NB4 (cell line): Measurements from ENCODE around the gene ADAM12.

Source experiments
- DNase-seq: peaks from one replicate; pipeline ENCODE4 v3.0.0; 2010; ENCODE audit warnings: low read depth
- H3K4me3 ChIP-seq: one replicate; pipeline ENCODE4 v1.5.1; 2011; ENCODE audit warnings: mild to moderate bottlenecking, low read depth, low read length, moderate library complexity
- MYC ChIP-seq: IDR thresholded peaks from 2 replicates; pipeline ENCODE4 v1.6.1; 2011; ENCODE audit warnings: low read depth, low read length
- POLR2A ChIP-seq: IDR thresholded peaks from 2 replicates; pipeline ENCODE4 v1.6.1; 2011; ENCODE audit warnings: mild to moderate bottlenecking; ENCODE audit not compliant: insufficient read length; ENCODE audit errors: extremely low read depth
- TF ChIP-seq, protein P1 (sequence below): IDR thresholded peaks from one replicate; pipeline ENCODE4 v1.5.1; 2012; ENCODE audit warnings: low read depth, low read length
- TF ChIP-seq, protein P2 (sequence below): IDR thresholded peaks from 2 replicates; pipeline ENCODE4 v1.6.1; 2011; ENCODE audit warnings: low read depth, low read length

ADAM12 gene

DNA sequence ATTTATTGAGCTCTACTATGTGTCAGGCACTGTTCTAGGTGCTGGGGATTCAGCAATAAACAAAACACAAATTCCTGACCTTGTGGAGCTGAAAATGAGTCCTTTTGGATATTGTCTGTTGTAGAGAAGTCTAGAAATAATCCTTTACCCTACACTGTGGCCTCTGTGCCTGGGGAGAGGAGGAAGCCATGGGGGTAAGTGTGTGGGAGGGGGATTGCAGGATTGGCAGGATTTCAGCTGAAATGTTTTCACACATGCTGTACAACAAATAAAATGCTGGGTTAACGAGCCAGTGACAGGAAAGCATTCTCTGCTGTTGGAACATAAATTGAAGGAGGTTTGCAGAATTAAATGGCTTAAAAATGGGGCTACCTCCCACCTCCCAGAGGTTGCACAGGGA is 302.5 kb downstream of the ADAM12 start:
- no peak for DNase-seq
- H3K4me3 ChIP-seq = no peak overlapping the region
- TF ChIP-seq, protein P1, sequence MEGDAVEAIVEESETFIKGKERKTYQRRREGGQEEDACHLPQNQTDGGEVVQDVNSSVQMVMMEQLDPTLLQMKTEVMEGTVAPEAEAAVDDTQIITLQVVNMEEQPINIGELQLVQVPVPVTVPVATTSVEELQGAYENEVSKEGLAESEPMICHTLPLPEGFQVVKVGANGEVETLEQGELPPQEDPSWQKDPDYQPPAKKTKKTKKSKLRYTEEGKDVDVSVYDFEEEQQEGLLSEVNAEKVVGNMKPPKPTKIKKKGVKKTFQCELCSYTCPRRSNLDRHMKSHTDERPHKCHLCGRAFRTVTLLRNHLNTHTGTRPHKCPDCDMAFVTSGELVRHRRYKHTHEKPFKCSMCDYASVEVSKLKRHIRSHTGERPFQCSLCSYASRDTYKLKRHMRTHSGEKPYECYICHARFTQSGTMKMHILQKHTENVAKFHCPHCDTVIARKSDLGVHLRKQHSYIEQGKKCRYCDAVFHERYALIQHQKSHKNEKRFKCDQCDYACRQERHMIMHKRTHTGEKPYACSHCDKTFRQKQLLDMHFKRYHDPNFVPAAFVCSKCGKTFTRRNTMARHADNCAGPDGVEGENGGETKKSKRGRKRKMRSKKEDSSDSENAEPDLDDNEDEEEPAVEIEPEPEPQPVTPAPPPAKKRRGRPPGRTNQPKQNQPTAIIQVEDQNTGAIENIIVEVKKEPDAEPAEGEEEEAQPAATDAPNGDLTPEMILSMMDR = no peak
- TF ChIP-seq, protein P2, sequence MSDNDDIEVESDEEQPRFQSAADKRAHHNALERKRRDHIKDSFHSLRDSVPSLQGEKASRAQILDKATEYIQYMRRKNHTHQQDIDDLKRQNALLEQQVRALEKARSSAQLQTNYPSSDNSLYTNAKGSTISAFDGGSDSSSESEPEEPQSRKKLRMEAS = no peak
- no peak for TF ChIP-seq POLR2A
- TF ChIP-seq MYC = no peak

DNA sequence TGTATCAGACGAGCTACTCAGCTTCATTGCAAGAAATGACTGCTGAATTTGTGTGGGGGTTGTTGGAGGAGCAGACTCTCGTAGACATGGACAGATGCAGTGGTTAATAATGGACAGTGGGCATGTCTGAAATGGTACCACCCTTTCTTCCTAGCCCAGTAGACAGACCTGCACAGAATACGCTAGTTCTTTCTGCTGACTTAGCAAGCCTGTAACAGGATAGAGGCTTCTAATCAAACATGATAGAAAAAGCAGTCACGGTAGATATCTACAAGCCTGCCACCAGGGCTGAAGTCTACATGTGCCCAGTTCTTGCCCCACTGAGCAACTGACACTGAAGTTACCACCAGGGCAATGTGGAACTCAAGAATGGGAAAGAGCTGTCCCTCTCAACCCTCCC is 303.9 kb downstream of the ADAM12 start:
- no peak overlapping the region for H3K4me3 ChIP-seq
- DNase-seq = no peak
- TF ChIP-seq, protein P2 = no peak
- TF ChIP-seq POLR2A = no peak
- TF ChIP-seq, protein P1 = no peak
- TF ChIP-seq MYC = no peak

DNA sequence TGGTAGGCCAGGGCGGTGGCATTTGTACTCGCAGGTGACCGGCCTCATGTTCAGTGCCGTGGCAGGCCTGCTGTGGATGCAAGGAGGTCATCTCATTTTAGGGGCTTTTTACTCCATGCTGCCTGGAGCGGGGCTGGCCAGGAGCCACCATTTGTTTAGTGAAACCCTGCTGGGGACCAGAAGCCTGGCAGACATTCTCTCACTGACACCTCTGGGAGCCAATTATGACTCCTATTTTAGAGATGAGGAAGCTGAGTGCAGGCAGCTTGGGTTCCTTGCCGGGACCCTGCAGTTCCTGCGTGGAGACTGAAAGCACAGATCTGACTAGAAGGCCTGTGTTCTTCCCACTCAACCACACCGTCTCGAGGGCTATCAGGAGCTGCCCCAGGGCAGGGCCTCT is 305.3 kb downstream of the ADAM12 start:
- TF ChIP-seq, protein P2 = no peak
- TF ChIP-seq MYC (no peak), POLR2A (no peak)
- TF ChIP-seq, protein P1 = no peak
- H3K4me3 ChIP-seq = no peak overlapping the region
- no peak for DNase-seq

DNA sequence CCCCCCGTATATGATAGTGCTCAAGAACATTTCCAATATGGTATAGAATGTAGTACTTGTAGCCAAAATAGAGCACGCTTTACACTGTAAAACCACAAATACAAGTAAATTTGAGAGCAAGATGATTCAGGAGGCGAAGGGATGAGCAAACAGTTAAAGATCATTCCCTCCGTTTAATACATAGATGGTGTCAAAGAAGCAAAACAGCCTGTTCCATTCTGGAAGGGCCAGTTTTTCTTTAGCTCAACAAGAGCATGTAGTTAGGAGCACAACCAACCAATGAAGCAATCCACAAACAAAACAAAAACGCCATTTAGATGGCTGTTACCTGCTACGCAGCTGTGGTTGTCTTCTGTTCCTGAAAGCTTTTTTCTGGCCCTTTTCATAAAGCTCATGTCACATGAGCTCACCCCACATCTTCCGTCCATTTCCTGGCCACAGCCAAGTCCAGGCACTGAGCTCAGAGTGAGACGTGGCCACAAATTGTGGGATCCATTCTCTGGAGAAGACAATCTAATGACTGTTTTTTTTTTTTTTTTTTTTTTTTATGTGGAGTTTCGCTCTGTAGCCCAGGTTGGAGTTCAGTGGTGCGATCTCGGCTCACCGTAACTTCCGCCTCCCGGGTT is 306.3 kb downstream of the ADAM12 start:
- H3K4me3 ChIP-seq = no peak overlapping the region
- no peak for DNase-seq
- TF ChIP-seq, protein P2 = no peak
- TF ChIP-seq POLR2A = no peak
- TF ChIP-seq, protein P1 = no peak
- no peak for TF ChIP-seq MYC

DNA sequence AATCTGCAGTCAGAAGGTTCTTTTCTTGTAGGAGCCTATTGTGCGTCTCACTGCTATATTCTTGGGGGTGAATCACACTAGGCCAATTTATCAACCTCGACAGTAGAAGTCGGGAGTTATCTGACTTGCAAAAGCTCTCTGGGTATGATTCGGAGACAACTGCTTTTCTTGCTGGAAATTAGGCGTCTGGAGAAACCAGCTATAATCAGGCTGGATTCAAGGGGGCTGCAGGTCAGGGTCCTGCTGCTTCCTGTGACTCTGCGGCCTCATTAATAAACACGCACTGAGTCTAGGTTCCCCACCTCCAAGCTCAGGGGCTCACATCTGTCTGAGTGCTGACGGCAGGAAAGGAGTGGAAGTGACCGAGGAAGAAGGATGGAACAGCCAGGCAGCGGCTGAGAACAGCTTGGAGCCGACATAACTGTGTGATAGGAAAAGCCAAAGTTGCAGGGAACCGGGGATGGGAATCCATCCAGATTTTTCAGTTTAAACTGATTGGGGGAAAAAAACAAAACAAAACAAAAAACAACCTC is 307.3 kb downstream of the ADAM12 start:
- no peak for TF ChIP-seq POLR2A
- TF ChIP-seq, protein P2 = no peak
- TF ChIP-seq, protein P1 = no peak
- TF ChIP-seq MYC = no peak
- H3K4me3 ChIP-seq = no peak overlapping the region
- DNase-seq = no peak
